Measurements from ENCODE around the gene PDE8A. TPM values are rescaled to one million over a fixed set of nuclear protein-coding genes. Genes with fewer than 3 reads are reported as not detected.
A peak's percentile ranks its signal among the peaks of the same experiment; 100 is the strongest.

Gene PDE8A
- total and polyA plus RNA-seq, 10 of the 15 experiments (the other 5 are each of a cell fraction or from before 2014, with no cell fraction given): 6.7 to 69.2 (median 27.2) TPM

DNA sequence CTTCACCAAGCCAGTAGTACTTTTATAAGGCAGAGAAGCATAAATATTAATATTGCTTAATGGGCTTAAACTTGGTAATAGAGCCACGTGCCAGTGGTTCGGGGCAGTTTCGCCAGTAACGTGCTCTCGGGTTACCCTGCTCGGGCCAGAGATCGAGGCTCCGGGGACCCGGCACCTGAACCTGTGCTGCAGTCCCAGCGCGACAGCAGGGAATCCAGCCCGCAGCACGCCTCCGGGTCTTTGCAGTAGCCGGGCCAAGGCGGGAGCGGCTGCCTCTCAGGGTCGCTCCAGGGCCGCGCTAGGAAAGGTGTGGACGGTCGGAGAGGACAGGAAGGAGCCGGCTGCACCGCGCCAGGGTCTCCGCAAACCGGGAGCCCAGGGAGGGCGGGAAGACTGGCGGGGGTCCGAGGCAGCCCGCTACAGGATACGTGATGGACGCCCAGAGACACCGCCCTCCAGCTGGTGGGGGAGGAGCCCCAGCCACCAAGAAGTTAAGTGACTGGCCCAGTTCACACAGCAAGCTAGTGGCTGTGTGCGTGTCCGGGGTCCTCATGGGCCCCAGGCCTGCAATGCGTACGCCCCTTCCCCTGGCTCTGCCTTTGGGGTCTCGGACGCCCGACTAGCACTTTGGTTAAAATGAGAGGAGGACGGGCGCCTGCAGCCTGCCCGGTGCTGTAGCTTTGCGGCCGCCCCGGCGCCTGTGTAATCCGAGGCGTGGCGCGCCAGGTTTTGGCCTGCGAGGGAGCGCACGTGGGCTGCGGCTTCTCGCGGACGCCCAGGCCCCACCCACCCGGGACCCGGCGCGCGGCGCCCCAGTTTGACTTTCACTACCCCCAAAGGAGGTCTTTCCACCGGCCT, 1.2 kb upstream of the PDE8A start (continued):
- peak; percentile 54 for TF ChIP-seq MYC (IDR thresholded peaks at IDR 0.05; ENCODE audit: insufficient read depth, insufficient read length, insufficient replicate concordance, low read length, severe bottlenecking)
- TF ChIP-seq SREBF1 (IDR thresholded peaks at IDR 0.05; ENCODE audit: low read length): no peak; the same call in 1 of the 2 replicates
- peak; percentile 92 for TF ChIP-seq SIN3A (IDR thresholded peaks at IDR 0.05; ENCODE audit: low read depth, low read length)
- TF ChIP-seq, protein P1, sequence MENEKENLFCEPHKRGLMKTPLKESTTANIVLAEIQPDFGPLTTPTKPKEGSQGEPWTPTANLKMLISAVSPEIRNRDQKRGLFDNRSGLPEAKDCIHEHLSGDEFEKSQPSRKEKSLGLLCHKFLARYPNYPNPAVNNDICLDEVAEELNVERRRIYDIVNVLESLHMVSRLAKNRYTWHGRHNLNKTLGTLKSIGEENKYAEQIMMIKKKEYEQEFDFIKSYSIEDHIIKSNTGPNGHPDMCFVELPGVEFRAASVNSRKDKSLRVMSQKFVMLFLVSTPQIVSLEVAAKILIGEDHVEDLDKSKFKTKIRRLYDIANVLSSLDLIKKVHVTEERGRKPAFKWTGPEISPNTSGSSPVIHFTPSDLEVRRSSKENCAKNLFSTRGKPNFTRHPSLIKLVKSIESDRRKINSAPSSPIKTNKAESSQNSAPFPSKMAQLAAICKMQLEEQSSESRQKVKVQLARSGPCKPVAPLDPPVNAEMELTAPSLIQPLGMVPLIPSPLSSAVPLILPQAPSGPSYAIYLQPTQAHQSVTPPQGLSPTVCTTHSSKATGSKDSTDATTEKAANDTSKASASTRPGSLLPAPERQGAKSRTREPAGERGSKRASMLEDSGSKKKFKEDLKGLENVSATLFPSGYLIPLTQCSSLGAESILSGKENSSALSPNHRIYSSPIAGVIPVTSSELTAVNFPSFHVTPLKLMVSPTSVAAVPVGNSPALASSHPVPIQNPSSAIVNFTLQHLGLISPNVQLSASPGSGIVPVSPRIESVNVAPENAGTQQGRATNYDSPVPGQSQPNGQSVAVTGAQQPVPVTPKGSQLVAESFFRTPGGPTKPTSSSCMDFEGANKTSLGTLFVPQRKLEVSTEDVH (IDR thresholded peaks at IDR 0.05; ENCODE audit: low read depth, partially characterized antibody): no peak
- TF ChIP-seq HDAC6 (IDR thresholded peaks at IDR 0.05; ENCODE audit: unreplicated experiment): no peak
- TF ChIP-seq, protein P2, sequence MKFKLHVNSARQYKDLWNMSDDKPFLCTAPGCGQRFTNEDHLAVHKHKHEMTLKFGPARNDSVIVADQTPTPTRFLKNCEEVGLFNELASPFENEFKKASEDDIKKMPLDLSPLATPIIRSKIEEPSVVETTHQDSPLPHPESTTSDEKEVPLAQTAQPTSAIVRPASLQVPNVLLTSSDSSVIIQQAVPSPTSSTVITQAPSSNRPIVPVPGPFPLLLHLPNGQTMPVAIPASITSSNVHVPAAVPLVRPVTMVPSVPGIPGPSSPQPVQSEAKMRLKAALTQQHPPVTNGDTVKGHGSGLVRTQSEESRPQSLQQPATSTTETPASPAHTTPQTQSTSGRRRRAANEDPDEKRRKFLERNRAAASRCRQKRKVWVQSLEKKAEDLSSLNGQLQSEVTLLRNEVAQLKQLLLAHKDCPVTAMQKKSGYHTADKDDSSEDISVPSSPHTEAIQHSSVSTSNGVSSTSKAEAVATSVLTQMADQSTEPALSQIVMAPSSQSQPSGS (IDR thresholded peaks at IDR 0.05; ENCODE audit: low read length): no peak
- TF ChIP-seq TAF1 (IDR thresholded peaks at IDR 0.05; ENCODE audit: borderline replicate concordance, low read depth, low read length): 0 out of 2 replicates have a peak, but pooled peaks have one; percentile 10
- peak; percentile 84 for TF ChIP-seq YY1 (IDR thresholded peaks at IDR 0.05; ENCODE audit: low read depth, low read length)
- TF ChIP-seq, protein P3, sequence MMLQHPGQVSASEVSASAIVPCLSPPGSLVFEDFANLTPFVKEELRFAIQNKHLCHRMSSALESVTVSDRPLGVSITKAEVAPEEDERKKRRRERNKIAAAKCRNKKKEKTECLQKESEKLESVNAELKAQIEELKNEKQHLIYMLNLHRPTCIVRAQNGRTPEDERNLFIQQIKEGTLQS (IDR thresholded peaks at IDR 0.05; ENCODE audit: borderline replicate concordance, extremely low read depth, low read depth, low read length): no peak
- no peak; the same call in 1 of the 2 replicates for TF ChIP-seq BACH1 (IDR thresholded peaks at IDR 0.05; ENCODE audit: borderline replicate concordance)
- no peak for TF ChIP-seq CHD2 (IDR thresholded peaks at IDR 0.05; ENCODE audit: borderline replicate concordance, low read depth, low read length)
- TF ChIP-seq, protein P4, sequence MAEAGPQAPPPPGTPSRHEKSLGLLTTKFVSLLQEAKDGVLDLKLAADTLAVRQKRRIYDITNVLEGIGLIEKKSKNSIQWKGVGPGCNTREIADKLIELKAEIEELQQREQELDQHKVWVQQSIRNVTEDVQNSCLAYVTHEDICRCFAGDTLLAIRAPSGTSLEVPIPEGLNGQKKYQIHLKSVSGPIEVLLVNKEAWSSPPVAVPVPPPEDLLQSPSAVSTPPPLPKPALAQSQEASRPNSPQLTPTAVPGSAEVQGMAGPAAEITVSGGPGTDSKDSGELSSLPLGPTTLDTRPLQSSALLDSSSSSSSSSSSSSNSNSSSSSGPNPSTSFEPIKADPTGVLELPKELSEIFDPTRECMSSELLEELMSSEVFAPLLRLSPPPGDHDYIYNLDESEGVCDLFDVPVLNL (IDR thresholded peaks at IDR 0.05; ENCODE audit: low read depth, low read length): no peak
- TF ChIP-seq KDM1A (IDR thresholded peaks at IDR 0.05; ENCODE audit: borderline replicate concordance): no peak
- TF ChIP-seq CBX3 (IDR thresholded peaks at IDR 0.05; ENCODE audit: borderline replicate concordance, low read depth): no peak
- peak; percentile 91 to 92 for TF ChIP-seq BHLHE40 (IDR thresholded peaks at IDR 0.05; ENCODE audit: borderline replicate concordance in 1 of 2, low read depth in 2 of 2, low read length in 1 of 2)
- TF ChIP-seq ZNF217 (IDR thresholded peaks at IDR 0.05): no peak
- TF ChIP-seq, protein P5, sequence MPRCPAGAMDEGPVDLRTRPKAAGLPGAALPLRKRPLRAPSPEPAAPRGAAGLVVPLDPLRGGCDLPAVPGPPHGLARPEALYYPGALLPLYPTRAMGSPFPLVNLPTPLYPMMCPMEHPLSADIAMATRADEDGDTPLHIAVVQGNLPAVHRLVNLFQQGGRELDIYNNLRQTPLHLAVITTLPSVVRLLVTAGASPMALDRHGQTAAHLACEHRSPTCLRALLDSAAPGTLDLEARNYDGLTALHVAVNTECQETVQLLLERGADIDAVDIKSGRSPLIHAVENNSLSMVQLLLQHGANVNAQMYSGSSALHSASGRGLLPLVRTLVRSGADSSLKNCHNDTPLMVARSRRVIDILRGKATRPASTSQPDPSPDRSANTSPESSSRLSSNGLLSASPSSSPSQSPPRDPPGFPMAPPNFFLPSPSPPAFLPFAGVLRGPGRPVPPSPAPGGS (IDR thresholded peaks at IDR 0.05; ENCODE audit: borderline replicate concordance, insufficient read depth, low read depth, low read length, poor library complexity, severe bottlenecking): peak; percentile 60
- peak; percentile 73 for TF ChIP-seq RUNX3 (IDR thresholded peaks at IDR 0.05; ENCODE audit: low read length)
- no peak for TF ChIP-seq ZNF274 (IDR thresholded peaks at IDR 0.05; ENCODE audit: insufficient read depth, insufficient read length)
- TF ChIP-seq RB1 (IDR thresholded peaks at IDR 0.05; ENCODE audit: borderline replicate concordance): peak; percentile 86; the same call in 1 of the 2 replicates
- TF ChIP-seq JUNB (IDR thresholded peaks at IDR 0.05): no peak
- TF ChIP-seq GABPA (IDR thresholded peaks at IDR 0.05; ENCODE audit: low read depth): no peak
- TF ChIP-seq NR2F1 (conservative IDR thresholded peaks at IDR 0.05): peak; percentile 95
